Measurements from ENCODE around the gene KLHL1.
"Not testable (repeated sequence)": the region's sequence is repeated elsewhere in the genome, so short reads cannot be mapped to it uniquely, and the experiment has no call there.

KLHL1 gene

GRCh38 chr13:70108356-70109105, at the start of gene KLHL1:
KLHL1 (minus strand) TSS chr13:70108452; CDS start chr13:70107699, 753 bp downstream.
- DNase-seq = no peak

GRCh38 chr13:70142658-70143057, 34.4 kb upstream of the KLHL1 start:
- not testable (repeated sequence) for DNase-seq

- no peak for DNase-seq
Measured at GRCh38 chr13:70128098-70128497, 19.8 kb upstream of the KLHL1 start.

- no peak for DNase-seq
Measured at GRCh38 chr13:70125693-70126092, 17.4 kb upstream of the KLHL1 start.

GRCh38 chr13:70117338-70117905, 9.2 kb upstream of the KLHL1 start:
- DNase-seq = no peak

- no peak for DNase-seq
Measured at GRCh38 chr13:70107498-70108281, 562 bp downstream of the KLHL1 start, which contains the start of gene ATXN8OS. ATXN8OS (plus strand) TSS chr13:70107826.

GRCh38 chr13:70107125-70107497, 1.1 kb downstream of the KLHL1 start:
- no peak for DNase-seq

- DNase-seq = no peak
Measured at GRCh38 chr13:70104481-70104880, 3.8 kb downstream of the KLHL1 start.

GRCh38 chr13:70098669-70099068, 9.6 kb downstream of the KLHL1 start:
- DNase-seq = no peak

- DNase-seq = no peak
Measured at GRCh38 chr13:70090036-70090723, 18.1 kb downstream of the KLHL1 start.

GRCh38 chr13:70088926-70089325, 19.3 kb downstream of the KLHL1 start:
- DNase-seq = no peak

GRCh38 chr13:70087247-70087646, 21.0 kb downstream of the KLHL1 start:
- no peak for DNase-seq

GRCh38 chr13:70080012-70080411, 28.2 kb downstream of the KLHL1 start:
- no peak for DNase-seq

GRCh38 chr13:70054572-70054971, 53.7 kb downstream of the KLHL1 start:
- DNase-seq = no peak

- DNase-seq = no peak
Measured at GRCh38 chr13:70051531-70051930, 56.7 kb downstream of the KLHL1 start.

- DNase-seq = no peak
Measured at GRCh38 chr13:70043685-70044084, 64.6 kb downstream of the KLHL1 start.

- no peak for DNase-seq
Measured at GRCh38 chr13:70042193-70042592, 66.1 kb downstream of the KLHL1 start.

- DNase-seq = no peak
Measured at GRCh38 chr13:70034286-70034685, 74.0 kb downstream of the KLHL1 start.

GRCh38 chr13:70027551-70027950, 80.7 kb downstream of the KLHL1 start:
- DNase-seq = no peak

GRCh38 chr13:70023516-70023915, 84.7 kb downstream of the KLHL1 start:
- no peak for DNase-seq

GRCh38 chr13:70022646-70023045, 85.6 kb downstream of the KLHL1 start:
- no peak for DNase-seq

GRCh38 chr13:70016116-70016515, 92.1 kb downstream of the KLHL1 start:
- DNase-seq = no peak

GRCh38 chr13:70014337-70014736, 93.9 kb downstream of the KLHL1 start:
- no peak for DNase-seq

All from bone marrow (tissue), 2 donors.